Measurements from ENCODE around the gene AHCY. TPM values are rescaled to one million over a fixed set of nuclear protein-coding genes. Genes with fewer than 3 reads are reported as not detected.

AHCY gene
- total and polyA plus RNA-seq, 2 of the 4 experiments (the other 2 are of a cell fraction), result 138 to 210 TPM

DNA sequence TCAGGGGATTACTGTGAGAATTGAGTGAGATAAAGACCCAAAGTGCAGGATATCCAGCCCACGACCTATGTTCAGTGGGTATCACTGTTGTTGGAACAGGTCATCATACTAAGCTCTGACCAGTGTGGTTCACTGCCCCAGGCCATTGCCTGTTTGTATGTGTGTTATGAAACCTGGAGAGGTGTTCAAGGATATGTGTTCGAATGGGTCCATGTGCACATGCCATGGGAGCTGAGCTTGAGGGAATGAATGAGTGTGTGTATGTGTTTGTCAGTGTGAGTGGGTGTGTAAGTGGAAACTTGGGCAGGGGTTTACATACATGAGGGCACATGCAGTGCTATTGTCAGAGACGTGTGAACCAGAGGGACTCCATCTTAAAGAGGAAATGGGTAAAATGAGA lies 17.7 kb upstream of the AHCY start:
- Histone ChIP-seq H3K4me3 (ENCODE audit: insufficient read depth, low read depth, low read length) (no peak overlapping the region), H4K91ac (ENCODE audit: insufficient read depth, low read depth, low read length) (no peak overlapping the region)
- POLR2A ChIA-PET (ENCODE audit: unreplicated experiment), result no interaction called here

More for the DNA sequence above, 17.7 kb upstream of the AHCY start:
- in situ Hi-C loops (cut with MboI; ENCODE audit: low sequenced_read_pairs), result no loop called here
- no peak overlapping the region for H3K18ac ChIP-seq (ENCODE audit: low read depth, low read length)
- no peak overlapping the region for H2AK5ac ChIP-seq (ENCODE audit: low read depth, low read length)
- H3K9me3 ChIP-seq (ENCODE audit: control insufficient read depth, insufficient read depth, low read length), result no peaks in the 10 kb centered on the region
- peak overlapping the region; percentile 66; the same call in 1 of the 2 replicates for H3K14ac ChIP-seq (replicated peaks; ENCODE audit: low read depth, low read length)
- H4K5ac ChIP-seq (ENCODE audit: low read depth, low read length), result no peak overlapping the region
- no peak overlapping the region for H3K4ac ChIP-seq (ENCODE audit: low read depth, low read length)
- no peaks in the 10 kb centered on the region for H3K36me3 ChIP-seq (ENCODE audit: control insufficient read depth, insufficient read depth, low read length)
- no peaks in the 10 kb centered on the region; the same call in 1 of the 2 replicates for H3K27me3 ChIP-seq (ENCODE audit: control insufficient read depth, insufficient read depth, low read length)
- no peak overlapping the region for H4K8ac ChIP-seq (ENCODE audit: low read depth in 2 of 2, low read length in 2 of 2)
- no TSS peak for BruUV-seq (replicated peaks)
- no peak overlapping the region for H2BK20ac ChIP-seq (ENCODE audit: low read depth, low read length)
- H2BK15ac ChIP-seq (ENCODE audit: low read depth, low read length), result no peak overlapping the region
- CTCF ChIA-PET, result no interaction called here
- 0 out of 4 replicates have a peak, but pooled peaks cover 0 to 3% of the 10 kb centered on the region in 2 experiments for H3K79me1 ChIP-seq (ENCODE audit: low read depth in 1 of 2, low read length in 2 of 2)
- H2AK9ac ChIP-seq (replicated peaks; ENCODE audit: low read depth, low read length, poor library complexity), result no peak overlapping the region
- no peak overlapping the region for H3K56ac ChIP-seq (ENCODE audit: extremely low read depth, insufficient read depth, low read length)
- no peaks in the 10 kb centered on the region for H4K20me1 ChIP-seq (ENCODE audit: insufficient read depth, low read length)
- H2BK120ac ChIP-seq (ENCODE audit: low read depth, low read length), result no peak overlapping the region
- H3K4me1 ChIP-seq (ENCODE audit: control insufficient read depth, insufficient read depth, low read length), result peaks cover 4% of the 10 kb centered on the region
- WGBS, 2 experiments (ENCODE audit: extremely low coverage in 2 of 2, insufficient read length in 1 of 2), result 80% methylated on average over 2 of the region's 3 CpGs; no CpG with 5 or more reads in 1 of the 2 experiments
- H3K9me1 ChIP-seq (ENCODE audit: insufficient read depth, low read length), result peaks cover 8% of the 10 kb centered on the region
- dilution Hi-C loops (cut with HindIII; ENCODE audit: low sequenced_read_pairs, unreplicated experiment), result no loop called here
- ATAC-seq (ENCODE audit: low read depth) (no peak), DNase-seq (no peak)
- H3K9ac ChIP-seq (ENCODE audit: low read depth, low read length), result no peak overlapping the region
- H2AFZ ChIP-seq (replicated peaks; ENCODE audit: low read length, poor library complexity), result no peak overlapping the region
- H3K23ac ChIP-seq (ENCODE audit: low read depth, low read length), result no peak overlapping the region
- H3K4me2 ChIP-seq (ENCODE audit: low read depth, low read length), result no peak overlapping the region
- TF ChIP-seq CHD1 (IDR thresholded peaks at IDR 0.05; ENCODE audit: low read depth, low read length), result no peak
- TF ChIP-seq SMC3 (IDR thresholded peaks at IDR 0.05; ENCODE audit: low read depth, low read length), result no peak
- no peak for TF ChIP-seq RFX5 (IDR thresholded peaks at IDR 0.05; ENCODE audit: low read depth, low read length)
- TF ChIP-seq, protein P1, sequence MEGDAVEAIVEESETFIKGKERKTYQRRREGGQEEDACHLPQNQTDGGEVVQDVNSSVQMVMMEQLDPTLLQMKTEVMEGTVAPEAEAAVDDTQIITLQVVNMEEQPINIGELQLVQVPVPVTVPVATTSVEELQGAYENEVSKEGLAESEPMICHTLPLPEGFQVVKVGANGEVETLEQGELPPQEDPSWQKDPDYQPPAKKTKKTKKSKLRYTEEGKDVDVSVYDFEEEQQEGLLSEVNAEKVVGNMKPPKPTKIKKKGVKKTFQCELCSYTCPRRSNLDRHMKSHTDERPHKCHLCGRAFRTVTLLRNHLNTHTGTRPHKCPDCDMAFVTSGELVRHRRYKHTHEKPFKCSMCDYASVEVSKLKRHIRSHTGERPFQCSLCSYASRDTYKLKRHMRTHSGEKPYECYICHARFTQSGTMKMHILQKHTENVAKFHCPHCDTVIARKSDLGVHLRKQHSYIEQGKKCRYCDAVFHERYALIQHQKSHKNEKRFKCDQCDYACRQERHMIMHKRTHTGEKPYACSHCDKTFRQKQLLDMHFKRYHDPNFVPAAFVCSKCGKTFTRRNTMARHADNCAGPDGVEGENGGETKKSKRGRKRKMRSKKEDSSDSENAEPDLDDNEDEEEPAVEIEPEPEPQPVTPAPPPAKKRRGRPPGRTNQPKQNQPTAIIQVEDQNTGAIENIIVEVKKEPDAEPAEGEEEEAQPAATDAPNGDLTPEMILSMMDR (conservative IDR thresholded peaks at IDR 0.05; ENCODE audit: low read depth, low read length), result no peak
- no peak for TF ChIP-seq RAD21 (IDR thresholded peaks at IDR 0.05; ENCODE audit: low read length)
- no peak for TF ChIP-seq MAZ (IDR thresholded peaks at IDR 0.05; ENCODE audit: borderline replicate concordance, low read depth, low read length)
- TF ChIP-seq CEBPB (IDR thresholded peaks at IDR 0.05; ENCODE audit: low read depth, low read length), result no peak
- intact Hi-C loops (cut with micrococcal nuclease), result no loop called here
- H3K27ac ChIP-seq (ENCODE audit: insufficient read depth, low read length), result no peak overlapping the region
- no peak overlapping the region for H2BK5ac ChIP-seq (ENCODE audit: low read depth, low read length, poor library complexity, severe bottlenecking)

All from IMR-90 (cell line).